ENCODE data around the gene ATP5PF.

Gene ATP5PF

DNA sequence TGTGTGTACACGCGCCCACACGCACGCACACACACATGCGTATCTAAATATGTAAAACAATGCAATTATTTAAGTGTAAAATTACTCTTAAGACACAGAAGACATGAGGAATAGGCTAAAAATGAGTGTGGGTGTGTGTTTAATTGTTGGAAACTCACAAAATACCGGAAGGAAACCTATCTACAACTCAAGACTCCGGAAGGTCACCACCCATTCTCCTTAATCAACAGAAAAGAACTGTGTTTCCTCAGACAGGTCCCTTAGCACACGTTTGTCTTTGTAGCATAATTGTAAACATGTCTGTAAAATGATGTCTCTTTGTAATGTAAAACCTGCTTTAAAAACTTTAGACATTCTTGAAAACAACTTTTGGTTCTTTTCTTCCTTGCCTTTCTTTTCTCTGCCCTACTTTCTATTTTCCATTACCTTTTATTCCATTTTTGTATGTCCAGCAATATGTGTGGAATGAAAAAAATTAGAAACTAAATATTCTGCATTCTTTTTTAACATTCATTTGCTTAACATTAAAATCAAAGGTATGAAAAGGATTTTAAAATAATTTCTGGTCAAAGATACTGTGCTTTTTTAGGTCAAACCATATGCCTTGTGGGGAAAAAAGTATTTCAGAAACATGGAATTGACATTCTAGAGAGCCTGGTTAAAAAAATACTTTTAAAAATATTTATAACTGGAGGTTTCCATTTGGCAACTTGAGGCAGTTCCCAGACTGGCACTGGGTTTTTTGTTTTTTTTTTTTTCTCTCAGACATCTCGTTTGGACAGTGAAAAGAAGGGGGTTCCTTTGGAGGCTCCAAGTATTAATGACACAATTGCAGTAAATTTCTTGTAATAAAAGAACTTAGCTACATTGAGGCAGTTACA, 46.2 kb downstream of the ATP5PF start:
- no peak for DNase-seq (ENCODE audit: low read depth, low spot score)
- in situ Hi-C loops (cut with HindIII; ENCODE audit: low sequenced_read_pairs) = no loop called here
- no peak overlapping the region for H3K4me3 ChIP-seq (ENCODE audit: low read depth, low read length)
- TF ChIP-seq, protein P1, sequence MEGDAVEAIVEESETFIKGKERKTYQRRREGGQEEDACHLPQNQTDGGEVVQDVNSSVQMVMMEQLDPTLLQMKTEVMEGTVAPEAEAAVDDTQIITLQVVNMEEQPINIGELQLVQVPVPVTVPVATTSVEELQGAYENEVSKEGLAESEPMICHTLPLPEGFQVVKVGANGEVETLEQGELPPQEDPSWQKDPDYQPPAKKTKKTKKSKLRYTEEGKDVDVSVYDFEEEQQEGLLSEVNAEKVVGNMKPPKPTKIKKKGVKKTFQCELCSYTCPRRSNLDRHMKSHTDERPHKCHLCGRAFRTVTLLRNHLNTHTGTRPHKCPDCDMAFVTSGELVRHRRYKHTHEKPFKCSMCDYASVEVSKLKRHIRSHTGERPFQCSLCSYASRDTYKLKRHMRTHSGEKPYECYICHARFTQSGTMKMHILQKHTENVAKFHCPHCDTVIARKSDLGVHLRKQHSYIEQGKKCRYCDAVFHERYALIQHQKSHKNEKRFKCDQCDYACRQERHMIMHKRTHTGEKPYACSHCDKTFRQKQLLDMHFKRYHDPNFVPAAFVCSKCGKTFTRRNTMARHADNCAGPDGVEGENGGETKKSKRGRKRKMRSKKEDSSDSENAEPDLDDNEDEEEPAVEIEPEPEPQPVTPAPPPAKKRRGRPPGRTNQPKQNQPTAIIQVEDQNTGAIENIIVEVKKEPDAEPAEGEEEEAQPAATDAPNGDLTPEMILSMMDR (IDR thresholded peaks at IDR 0.05; ENCODE audit: low read depth, low read length) = no peak

DNA sequence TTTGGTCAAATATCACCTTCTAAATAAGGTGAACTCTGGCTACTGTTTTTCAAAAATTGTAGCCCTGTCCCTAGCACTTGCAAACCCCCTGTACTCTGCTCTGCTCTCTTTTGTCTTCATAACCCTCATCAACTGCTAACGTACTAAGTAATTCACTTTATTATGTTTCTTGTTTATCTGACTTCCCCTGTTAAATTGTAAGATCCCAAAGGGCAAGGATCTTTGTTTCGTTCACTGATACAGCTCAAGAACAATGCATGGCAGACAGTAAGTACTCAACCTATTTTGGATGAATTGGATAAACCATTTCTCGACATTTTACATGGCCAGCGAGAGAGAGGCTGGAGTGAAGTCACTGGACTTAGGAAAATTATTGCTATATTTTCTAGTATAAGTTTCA, 46.9 kb downstream of the ATP5PF start:
- TF ChIP-seq, protein P1 (IDR thresholded peaks at IDR 0.05; ENCODE audit: low read depth, low read length) = no peak
- H3K4me3 ChIP-seq (ENCODE audit: low read depth, low read length) = no peak overlapping the region
- in situ Hi-C loops (cut with HindIII; ENCODE audit: low sequenced_read_pairs) = no loop called here
- no peak for DNase-seq (ENCODE audit: low read depth, low spot score)

DNA sequence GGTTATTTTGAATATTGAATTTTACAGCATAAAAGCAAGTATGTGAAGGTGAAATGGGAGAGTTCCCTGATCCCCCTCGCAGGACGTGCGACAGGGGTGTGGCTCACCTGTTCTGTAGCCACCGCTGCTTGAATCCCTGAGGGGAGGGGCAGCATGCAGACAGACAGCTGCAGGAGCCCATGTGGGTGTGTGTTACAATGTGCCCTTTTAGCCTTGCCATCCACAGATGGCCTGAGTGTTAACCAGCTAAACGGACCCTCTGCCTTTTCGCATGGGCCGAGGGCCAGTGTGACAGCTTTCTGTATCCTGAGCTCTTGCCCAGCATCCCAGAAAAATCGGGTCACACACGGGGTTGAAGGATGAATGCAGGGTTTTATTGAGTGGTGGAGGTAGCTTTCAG, 52.3 kb downstream of the ATP5PF start:
- H3K4me3 ChIP-seq (ENCODE audit: low read depth, low read length) = no peak overlapping the region
- in situ Hi-C loops (cut with HindIII; ENCODE audit: low sequenced_read_pairs) = no loop called here

DNA sequence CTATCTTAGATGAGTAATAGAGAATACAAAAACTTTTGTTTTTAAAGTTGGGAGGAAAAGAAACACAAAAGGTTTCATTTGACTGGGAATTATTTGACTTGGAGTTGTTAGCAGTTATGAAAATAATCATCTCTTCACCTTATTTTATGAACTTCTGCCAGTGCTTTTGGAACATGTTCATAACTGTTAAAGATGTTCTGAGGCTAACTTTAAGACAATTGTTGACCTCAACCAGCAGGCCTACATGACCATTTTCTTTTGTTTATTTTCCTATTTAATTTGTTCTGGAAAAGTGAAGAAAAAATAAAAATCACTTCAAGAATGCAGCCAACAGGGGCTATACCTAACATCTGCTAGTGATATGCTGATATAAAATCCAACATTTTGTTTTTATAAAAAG, 58.3 kb downstream of the ATP5PF start:
- TF ChIP-seq, protein P1 (IDR thresholded peaks at IDR 0.05; ENCODE audit: low read depth, low read length) = no peak
- DNase-seq (ENCODE audit: low read depth, low spot score) = peak; percentile 18
- no peak overlapping the region for H3K4me3 ChIP-seq (ENCODE audit: low read depth, low read length)
- in situ Hi-C loops (cut with HindIII; ENCODE audit: low sequenced_read_pairs) = no loop called here

More for the DNA sequence above, 52.3 kb downstream of the ATP5PF start:
- DNase-seq (ENCODE audit: low read depth, low spot score) = no peak
- TF ChIP-seq, protein P1 (IDR thresholded peaks at IDR 0.05; ENCODE audit: low read depth, low read length) = no peak

Data from astrocyte of the spinal cord (primary cell).